ENCODE results near the gene ARPC1B.

ARPC1B gene

DNA sequence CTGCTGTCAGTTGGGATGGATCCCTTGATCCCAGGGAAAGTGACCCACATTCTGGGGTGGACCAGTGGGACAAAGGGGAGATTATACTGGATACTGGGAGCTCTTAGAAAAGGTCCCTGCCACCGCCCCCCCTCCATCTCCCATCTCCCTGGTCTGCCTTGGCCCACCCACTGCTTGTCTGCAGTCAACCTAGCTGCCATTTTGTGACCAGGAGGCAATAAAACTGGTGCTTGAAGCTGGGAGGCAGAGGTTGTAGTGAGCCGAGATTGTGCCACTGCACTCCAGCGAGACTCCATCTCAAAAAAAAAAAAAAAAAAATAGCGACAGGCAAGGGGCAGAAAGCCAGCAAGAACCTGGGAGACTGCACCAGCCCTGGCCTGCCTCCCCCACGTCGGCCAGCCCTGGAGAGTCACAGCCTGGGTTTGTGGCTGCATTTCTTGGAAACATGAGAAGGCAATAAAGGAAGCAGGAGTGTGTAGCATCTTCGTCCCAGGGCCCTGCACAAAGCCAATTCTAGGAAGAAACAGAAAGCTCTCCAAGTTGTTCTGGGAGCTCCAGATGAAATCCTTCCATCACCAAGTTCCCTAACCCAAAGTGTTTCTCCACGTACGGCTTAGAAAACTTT is 4.7 kb upstream of the ARPC1B start:
- no peak overlapping the region for H3K4me3 ChIP-seq (ENCODE audit: low read depth, low read length)
- no peak for DNase-seq (ENCODE audit: low read depth)
- TF ChIP-seq, protein P1, sequence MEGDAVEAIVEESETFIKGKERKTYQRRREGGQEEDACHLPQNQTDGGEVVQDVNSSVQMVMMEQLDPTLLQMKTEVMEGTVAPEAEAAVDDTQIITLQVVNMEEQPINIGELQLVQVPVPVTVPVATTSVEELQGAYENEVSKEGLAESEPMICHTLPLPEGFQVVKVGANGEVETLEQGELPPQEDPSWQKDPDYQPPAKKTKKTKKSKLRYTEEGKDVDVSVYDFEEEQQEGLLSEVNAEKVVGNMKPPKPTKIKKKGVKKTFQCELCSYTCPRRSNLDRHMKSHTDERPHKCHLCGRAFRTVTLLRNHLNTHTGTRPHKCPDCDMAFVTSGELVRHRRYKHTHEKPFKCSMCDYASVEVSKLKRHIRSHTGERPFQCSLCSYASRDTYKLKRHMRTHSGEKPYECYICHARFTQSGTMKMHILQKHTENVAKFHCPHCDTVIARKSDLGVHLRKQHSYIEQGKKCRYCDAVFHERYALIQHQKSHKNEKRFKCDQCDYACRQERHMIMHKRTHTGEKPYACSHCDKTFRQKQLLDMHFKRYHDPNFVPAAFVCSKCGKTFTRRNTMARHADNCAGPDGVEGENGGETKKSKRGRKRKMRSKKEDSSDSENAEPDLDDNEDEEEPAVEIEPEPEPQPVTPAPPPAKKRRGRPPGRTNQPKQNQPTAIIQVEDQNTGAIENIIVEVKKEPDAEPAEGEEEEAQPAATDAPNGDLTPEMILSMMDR (IDR thresholded peaks at IDR 0.05; ENCODE audit: insufficient read depth, low read depth, low read length, missing control alignments): no peak

DNA sequence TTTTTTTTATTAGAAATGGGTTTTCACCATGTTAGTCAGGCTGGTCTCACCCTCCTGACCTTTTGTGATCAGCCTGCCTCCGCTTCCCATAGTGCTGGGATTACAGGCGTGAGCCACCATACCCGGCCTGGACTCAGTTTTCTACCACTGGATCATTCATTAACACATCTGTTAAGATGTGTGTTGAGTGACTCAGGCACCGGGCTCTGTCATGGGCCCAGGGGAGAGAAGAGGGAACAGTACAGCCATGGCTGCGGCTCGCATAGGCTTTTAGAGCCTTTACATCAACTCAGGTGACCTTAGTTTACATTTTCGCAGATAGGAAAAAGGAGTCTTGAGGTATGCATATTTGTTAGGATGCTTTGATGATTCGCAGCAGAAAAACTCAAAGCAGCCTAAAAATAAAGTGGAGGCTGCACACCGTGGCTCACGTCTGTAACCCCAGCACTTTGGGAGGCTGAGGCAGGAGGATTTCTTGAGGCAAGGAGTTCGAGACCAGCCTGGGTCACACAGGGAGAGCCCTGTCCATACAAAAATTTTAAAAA is 3.1 kb upstream of the ARPC1B start:
- no peak for DNase-seq (ENCODE audit: low read depth)
- TF ChIP-seq, protein P1 (IDR thresholded peaks at IDR 0.05; ENCODE audit: insufficient read depth, low read depth, low read length, missing control alignments): no peak
- no peak overlapping the region for H3K4me3 ChIP-seq (ENCODE audit: low read depth, low read length)

DNA sequence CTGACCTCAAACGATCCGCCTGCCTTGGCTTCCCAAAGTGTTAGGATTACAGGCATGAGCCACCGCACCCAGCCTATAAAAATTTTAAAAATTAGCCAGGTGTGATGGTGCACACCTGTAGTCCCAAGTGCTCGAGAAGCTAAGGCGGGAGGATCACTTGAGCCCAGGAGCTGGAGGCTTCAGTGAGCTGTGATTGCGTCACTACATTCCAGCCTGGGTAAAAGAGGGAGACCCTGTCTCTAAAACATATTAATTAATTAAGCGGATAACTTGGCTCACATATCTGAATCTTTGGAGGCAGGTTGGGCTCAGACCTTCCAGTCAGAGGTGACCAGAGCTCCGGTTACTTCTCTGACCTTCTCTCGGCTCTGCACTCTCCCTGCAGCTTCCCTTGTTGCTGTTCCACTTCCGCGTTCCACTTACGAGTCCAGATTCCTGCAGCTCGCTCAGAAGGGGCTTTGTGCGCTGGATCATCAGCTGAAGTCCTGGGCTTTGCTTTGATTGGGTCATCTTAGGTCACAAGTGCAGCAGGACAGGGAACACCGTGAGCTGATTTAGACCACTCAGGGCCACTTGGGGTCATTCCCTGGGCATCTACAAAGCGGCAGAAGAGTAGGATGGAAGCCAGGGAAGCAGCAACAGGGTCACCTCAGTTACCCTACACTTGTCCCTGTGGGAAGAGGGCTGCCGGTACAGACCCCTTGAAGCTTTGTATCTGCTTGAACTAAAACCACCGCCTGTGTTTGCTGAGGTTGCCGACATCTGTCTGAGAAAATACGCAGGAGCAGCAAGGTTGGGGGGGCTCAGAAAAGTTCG is 2.0 kb upstream of the ARPC1B start:
- TF ChIP-seq, protein P1 (IDR thresholded peaks at IDR 0.05; ENCODE audit: insufficient read depth, low read depth, low read length, missing control alignments): no peak
- DNase-seq (ENCODE audit: low read depth): no peak
- H3K4me3 ChIP-seq (ENCODE audit: low read depth, low read length): no peak overlapping the region

DNA sequence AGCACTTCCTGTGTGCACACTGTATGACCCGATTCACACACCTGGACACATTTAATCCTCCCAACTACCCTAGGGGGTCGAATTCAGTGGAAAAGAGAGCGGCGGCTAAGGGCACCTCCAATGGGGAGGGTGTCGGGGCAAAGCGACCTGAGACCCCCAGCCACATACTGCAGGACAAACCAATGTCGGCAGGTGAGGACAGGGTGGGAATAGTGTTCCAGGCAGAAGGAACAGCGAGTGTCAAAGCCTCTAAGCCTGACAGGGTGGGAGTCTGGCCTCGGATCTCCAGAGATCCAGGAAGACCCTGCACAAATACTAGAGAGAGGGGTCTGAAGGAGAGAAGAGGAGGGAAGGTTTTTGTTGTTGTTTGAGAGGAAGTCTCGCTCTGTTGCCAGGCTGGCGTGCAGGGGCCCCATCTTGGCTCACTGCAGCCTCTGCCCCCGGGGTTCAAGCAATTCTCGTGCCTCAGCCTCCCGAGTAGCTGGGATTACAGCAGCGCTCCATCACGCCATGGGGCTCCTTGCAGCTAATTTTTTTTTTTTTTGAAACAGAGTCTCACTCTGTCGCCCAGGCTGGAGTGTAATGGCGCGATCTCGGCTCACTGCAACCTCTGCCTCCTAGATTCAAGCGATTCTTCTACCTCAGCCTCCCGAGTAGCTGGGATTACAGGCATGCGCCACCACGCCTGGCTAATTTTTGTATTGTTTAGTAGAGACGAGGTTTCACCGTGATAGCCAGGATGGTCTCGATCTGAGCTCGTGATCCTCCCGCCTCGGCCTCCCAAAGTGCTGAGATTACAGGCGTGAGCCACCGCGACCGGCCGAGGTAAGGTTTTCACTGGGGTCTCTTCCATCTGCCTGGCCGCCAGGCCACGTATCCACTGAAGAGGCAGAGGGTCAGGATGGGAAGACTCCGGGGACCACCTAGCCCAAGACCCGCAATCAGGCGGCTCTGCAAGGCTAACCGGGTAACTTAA is 1.2 kb upstream of the ARPC1B start:
- TF ChIP-seq, protein P1 (IDR thresholded peaks at IDR 0.05; ENCODE audit: insufficient read depth, low read depth, low read length, missing control alignments): no peak
- DNase-seq (ENCODE audit: low read depth): no peak
- peak overlapping the region; percentile 96 for H3K4me3 ChIP-seq (ENCODE audit: low read depth, low read length)

DNA sequence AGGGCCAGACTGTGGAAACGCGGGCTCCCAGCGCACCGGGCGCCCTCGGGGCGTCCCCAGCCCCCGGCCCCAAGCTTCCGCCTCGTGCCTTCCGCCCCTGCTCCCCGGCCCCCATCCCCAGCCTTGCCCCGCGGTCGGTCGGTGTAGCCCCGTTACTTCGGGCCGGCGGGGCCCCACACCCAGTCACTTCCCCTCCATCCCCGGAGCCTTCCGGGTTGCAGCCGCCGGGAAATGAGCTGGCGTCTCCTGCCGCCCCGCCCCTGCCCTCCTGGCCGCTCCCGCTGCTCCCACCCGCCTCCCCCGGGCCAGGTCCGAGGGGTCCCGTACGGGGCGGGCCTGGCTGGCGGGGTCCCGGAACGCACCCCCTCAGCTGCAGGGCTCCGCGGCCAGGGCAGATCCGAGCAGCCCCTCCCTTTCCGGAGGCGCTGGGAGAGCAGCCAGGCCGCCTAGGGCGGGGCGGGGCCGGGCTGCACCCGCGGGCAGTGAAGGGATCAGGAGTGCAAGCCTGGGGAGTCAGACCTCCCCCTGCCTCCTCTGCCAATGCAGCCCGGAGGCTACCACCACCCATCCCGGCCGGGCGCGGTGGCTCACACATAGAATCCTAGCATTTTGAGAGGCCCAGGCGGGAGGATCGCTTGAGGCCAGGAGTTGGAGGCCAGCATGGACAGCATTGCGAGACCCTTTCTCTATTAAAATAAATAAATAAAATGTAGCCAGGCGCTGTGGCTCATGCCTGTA is 709 bp downstream of the ARPC1B start:
- DNase-seq (ENCODE audit: low read depth): peak; percentile 82
- peak overlapping the region; percentile 96 for H3K4me3 ChIP-seq (ENCODE audit: low read depth, low read length)
- TF ChIP-seq, protein P1 (IDR thresholded peaks at IDR 0.05; ENCODE audit: insufficient read depth, low read depth, low read length, missing control alignments): no peak

Measured in GM12865 (cell line).